22Rv1 (cell line): ENCODE results near the gene CRYBA1.

Source experiments
- CTCF ChIP-seq: fragments of 450-650 bp; IDR thresholded peaks from 2 replicates; pipeline ENCODE4 v1.5.1; 2017; ENCODE audit warnings: mild to moderate bottlenecking
- ZFX ChIP-seq: fragments of 450-650 bp; IDR thresholded peaks from 2 replicates; pipeline ENCODE4 v1.6.1; 2017; ENCODE audit warnings: antibody characterized with exemption, borderline replicate concordance

DNA sequence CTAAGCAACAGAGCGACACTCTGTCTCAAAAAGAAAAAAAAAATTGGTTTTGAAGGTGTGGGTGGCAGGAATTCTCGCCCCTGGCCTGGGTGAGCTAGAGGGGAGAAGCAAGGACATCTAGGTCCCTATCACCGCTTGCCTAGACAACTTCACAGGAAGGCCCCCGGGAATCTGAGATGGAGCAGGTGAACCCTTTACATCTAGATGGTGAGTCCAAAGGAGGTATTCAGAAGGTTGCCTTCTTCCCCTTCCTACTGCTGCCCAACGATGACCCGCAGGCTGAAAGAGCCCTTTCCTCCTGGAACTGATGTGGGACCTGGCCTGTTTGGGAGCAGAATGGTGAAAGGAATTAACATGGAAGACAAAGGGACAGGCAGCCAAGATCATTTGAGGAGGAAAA, 1.3 kb upstream of the CRYBA1 start:
- no peak for TF ChIP-seq CTCF
- no peak for TF ChIP-seq ZFX
